ENCODE results near the gene TUBGCP3.
"Not testable (repeated sequence)": the region's sequence is repeated elsewhere in the genome, so short reads cannot be mapped to it uniquely, and the experiment has no call there.

Gene TUBGCP3, protein sequence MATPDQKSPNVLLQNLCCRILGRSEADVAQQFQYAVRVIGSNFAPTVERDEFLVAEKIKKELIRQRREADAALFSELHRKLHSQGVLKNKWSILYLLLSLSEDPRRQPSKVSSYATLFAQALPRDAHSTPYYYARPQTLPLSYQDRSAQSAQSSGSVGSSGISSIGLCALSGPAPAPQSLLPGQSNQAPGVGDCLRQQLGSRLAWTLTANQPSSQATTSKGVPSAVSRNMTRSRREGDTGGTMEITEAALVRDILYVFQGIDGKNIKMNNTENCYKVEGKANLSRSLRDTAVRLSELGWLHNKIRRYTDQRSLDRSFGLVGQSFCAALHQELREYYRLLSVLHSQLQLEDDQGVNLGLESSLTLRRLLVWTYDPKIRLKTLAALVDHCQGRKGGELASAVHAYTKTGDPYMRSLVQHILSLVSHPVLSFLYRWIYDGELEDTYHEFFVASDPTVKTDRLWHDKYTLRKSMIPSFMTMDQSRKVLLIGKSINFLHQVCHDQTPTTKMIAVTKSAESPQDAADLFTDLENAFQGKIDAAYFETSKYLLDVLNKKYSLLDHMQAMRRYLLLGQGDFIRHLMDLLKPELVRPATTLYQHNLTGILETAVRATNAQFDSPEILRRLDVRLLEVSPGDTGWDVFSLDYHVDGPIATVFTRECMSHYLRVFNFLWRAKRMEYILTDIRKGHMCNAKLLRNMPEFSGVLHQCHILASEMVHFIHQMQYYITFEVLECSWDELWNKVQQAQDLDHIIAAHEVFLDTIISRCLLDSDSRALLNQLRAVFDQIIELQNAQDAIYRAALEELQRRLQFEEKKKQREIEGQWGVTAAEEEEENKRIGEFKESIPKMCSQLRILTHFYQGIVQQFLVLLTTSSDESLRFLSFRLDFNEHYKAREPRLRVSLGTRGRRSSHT

DNA sequence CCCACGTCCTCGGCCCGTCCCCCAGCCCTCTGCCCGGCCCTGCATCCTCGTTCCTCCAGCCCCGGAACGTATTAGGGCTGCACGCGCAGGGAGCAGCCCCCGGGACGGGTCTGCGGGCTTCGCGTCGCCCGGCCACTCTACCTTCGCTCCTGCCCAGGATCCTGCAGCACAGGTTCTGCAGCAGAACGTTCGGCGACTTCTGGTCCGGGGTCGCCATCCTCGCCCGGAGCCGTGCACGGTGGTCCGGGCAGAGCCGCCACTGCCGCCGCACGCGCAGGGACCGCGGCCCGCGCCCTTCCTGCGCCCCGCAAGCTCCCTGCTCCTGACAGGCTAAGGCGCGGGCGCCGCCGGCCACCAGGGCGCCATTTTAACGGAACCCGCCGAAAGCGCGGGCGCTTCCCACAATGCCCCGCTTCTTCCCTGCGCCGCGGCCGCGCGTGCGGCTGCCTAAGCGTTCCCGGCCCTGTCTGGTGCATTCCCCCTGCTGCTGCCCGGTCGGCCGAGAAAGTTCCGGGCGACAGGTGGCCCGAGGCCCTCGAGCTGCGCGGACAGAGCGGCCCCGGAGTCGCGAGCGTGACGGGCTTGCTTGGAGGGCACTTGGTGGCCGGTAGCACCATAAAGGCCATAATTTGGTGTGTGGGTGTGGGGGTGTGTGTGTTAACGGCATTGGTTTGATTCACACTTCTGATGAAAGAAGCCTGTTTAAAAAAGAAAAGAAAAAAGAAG is at the start of gene TUBGCP3:
Gene TUBGCP3 (minus strand): TSS at position 390 of the 726 bp plus-strand sequence. CDS start 173 bp downstream, at position 217.
- DNase-seq, result peak; percentile 75

DNA sequence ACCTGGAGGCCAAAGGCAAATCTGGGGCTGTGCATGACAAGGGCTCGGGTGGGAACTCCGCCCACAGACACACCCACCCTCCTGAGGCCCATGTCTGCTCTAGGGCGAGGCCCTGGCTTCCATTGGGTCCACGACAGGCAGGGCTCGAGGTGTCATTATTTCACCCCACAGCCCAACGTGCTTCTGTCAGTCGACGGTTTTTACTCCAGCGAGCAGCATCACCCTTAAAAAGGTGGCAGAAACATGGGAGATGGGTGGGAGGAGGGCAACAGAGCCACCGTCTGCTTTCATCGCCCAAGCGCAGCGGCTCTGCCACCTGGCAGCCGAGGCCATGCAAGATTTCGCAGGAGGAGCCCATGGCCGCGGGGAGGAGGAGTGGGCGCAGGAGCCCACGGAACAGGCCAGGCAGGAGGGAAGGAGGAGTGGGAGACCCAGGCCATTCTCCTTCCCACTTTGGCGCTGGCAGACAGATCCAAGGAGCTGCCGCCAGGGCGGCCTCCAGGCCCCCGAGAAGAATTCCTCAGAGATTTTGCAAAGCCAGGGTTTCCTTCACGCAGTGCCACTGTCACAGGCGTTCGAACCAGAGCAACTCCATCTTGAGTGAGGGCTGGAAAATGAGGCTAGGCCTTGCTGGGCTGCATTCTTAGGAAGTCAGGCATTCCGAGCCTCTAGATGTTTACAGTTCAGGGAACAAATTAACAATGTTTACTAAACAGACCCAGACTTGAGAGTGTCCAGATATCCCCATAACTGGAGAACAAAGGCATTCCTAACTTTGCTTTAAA is 49.3 kb upstream of the TUBGCP3 start:
- no peak for DNase-seq

DNA sequence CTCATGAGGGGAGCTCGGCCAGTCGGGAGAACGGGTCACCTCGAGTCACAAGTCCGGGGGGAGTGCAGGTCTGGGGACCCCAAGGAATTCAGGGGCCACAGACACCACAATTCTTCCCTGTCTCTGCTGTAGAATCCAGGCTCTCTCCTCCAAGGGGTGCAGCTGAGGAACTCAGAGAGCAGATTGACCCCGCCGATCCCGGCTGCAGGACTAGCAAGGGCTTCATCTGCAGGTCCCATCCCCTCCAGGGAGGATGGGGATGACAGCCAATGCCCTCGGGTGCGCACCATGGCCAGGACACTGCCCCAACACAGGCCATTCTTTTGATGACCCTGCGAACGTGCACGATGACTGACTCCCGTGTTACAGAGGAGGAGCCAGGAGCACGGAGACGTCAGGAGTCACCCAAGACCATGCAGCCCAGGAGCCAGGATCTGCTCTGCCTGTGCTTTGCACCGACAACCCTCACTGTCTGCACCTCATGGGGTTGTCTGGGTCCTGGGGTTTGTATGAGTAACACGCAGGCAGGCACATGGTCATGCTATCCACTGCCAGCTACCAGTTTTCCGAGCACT is 48.5 kb upstream of the TUBGCP3 start:
- DNase-seq, result no peak

DNA sequence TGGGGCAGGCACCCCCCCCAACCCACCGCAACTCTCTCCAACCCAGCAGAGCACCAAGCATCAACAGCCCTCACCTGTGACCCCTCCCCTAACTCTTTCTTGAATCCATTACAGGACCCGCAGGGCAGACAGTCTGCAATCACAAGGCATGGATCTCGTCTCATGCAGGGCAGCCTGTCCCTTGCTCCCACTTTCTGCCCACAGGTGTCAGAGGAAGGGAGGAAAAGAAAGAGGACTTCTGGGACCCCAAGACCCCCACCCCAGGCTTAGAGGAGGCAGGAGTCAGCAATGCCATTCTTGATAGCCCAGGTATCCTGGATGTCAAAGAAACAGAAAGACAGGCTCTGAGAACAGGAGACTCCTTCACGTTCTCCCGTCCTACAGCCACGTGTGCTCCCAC is 47.4 kb upstream of the TUBGCP3 start:
- no peak for DNase-seq

DNA sequence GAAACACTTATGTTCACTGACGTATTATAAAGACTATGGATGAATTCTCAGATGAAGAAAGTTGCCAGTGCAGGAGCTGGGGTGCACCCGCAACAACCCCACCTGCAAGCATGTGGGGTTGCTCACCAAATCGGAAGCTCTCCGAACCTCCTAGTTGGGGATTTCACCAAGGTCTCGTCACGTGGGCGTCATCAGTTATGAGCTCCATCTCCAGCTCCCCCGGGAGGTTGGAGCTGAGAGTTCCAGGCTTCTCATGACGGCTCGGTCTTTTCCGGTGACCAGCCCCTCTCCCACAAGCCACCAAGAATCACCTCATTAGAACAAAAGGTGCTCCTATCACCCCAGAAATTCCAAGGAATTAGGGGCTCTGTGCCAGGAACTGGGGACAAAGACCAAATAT is 46.1 kb upstream of the TUBGCP3 start:
- DNase-seq, result no peak

DNA sequence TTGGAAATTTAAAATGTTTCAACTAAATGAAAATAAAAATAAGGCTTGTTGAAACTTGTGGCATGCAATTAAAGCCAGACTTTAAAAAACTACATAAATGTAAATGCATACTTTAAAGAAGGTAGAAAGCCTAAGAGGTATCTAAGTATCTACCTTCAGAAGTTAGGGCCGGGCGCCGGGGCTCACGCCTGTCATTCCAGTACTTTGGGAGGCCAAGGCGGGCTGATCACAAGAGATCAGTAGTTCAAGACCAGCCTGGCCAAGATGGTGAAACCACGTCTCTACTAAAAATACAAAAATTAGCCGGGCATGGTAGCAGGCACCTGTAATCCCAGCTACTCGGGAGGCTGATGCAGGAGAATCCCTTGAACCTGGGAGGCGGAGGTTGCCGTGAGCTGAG is 42.3 kb upstream of the TUBGCP3 start:
- DNase-seq, result not testable (repeated sequence)

DNA sequence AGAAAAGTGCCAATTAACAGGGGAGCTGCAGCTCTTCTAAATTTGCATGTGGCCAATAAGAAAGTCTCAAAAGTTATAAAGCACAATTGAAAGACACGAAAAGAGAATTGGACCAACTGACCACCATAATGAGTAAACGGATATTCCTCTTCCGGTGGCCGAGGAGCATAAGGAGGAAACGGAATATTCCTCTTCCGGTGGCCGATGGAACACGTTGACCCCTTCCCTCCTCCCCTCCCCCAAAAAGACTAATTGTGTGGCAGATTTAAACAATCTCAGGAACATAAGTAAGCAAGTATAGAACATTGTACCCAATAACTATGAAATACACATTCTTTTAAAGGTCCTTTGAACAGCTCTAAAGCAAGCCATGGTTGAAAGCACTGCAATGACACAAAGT is 41.2 kb upstream of the TUBGCP3 start:
- no peak for DNase-seq

DNA sequence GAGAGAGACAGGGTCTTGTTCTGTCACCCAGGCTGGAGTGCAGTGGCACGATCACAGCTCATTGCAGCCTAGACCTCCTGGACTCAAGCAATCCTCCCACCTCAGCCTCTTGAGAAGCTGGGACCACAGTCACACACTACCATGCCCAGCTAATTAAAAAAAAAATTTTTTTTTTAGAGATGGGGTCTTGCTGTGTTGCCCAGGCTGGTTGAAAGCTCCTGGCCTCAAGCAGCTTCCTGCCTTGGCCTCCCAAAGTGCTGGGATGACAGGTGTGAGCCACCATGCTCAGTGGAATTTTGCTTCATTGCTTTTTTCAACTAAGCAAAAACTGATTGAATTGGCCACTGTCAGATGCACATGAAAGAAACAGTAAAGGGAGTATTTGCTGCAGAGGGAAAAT is 39.7 kb upstream of the TUBGCP3 start:
- DNase-seq, result not testable (repeated sequence)

DNA sequence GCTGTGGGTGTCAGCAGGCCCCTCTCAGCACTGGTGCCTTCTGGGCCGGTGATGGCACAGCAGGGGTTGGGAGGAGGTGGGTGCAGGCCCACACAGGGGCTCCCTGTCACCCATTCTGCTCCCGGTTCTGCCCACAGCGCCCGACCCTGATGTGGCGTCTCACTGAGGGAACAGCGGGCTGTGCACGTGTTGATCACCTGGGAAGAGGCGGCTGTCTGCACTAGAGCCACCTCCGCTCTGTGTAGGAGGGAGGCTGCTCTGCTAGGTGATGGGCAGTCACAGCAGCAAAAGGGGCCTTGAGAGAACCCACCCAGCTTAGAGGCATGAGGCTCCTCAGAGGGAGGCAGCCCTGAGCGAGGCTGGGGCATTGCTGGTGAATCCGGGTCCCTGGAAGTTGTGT is 39.2 kb upstream of the TUBGCP3 start:
- DNase-seq, result no peak

DNA sequence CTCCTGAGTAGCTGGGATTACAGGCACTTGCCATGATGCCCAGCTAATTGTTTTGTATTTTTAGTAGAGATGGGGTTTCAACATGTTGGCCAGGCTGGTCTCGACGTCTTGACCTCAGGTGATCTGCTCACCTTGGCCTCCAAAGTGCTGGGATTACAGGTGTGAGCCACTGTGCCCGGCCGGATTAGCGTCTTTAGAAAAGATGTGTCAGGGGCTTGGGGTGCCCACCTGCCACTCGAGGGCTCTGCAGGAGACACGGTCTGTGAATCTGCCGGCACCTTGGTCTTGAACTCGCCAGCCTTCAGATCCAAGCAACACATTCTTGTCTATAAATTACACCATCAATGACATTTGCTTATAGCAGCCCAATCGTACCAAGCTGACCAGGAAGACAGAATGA is 38.8 kb upstream of the TUBGCP3 start:
- no peak for DNase-seq

DNA sequence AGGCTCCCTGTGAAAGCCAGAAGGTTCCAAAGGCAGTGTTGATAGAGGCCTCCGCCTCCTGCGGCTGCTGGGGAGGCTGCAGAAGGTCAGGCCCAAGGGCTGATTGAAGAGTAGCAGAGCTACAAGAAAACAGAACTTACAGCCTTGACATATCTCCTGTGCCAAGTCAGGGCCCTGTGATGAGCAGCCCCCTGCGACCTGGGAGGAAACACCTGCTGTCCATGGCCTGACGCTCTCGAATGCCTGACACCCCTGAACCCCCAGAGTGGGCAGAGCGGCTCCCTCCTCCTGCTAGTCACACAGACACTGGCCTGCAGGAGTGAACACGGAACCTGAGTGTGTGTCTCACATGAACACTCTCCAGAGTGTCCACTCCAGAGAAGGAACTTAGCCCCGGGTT is 38.2 kb upstream of the TUBGCP3 start:
- DNase-seq, result no peak

DNA sequence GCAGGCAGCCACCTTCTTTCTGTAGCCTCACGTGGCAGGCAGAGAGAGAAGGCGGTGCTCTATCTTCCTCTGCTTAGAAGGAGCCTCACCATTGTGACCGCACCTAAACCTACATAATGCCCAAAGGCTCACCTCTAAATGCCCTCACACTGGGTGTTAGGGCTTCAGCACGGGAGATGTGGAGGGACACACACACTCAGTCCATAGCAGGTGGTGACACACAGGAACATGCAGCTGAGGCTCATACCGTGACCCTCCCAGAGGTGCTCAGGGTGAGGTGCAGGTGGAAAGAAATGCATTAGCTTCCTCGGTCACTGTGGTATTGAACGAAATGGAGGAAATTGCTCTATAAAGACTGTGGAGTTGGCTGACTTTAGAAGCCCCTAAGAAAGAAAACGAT is 37.7 kb upstream of the TUBGCP3 start:
- DNase-seq, result no peak

DNA sequence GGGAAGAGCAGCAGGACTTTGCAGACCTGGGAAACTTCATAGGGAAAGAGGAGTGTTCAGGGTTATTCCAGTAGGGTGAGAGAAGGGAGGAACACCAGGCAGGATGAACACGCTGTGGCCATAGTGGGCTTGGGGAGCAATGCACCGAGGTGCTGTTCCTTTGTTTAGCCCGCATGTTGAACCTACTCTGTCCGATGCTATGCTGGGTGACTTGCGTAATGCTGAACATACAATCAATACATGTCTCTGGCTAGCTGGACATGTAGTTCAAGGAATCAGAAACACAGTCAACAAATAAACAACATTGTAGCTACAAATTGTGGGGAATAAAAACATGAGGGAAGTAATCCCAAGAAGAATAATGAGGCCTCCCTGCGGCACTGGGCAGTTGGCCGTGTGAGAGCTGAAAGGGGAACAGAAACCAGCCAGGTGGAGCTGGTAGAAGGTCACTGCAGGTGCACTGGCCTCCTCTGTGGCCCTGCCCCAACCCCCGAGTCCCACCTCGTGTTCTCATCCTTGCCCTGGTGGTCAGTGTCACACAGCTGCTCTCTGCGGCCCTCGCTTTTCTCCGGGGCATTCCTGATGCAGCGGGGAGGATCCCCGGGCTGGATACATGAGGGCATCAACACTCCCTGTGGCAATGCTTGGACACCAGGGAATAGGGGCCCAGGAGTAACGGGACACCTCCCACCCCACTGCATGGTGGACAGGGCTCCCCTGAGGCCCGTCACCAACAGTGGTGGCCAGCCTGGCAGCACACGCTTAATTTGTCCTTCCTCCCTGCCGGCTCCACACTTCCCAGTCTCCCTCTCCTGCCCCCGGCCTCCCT is 36.9 kb upstream of the TUBGCP3 start:
- DNase-seq, result no peak

DNA sequence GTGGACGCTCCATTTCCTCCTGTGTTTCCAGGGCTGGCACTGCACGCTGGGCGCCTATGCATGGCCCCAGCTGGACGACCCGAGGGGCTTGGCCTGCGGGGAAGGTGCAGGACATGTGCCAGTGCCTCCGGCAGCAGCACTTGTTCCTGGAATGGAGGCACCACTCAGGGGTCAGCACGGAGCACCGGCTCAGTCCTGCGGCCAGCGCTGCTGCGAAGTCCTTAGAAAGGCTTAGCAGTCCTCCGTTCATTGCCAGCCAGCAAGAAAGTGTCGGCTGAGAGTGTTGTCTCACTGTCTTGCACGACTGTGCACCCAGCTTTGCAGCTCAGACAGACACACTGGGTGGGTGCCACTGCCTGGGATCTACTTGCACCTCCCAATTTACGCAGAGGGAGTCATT is 36.1 kb upstream of the TUBGCP3 start:
- no peak for DNase-seq

DNA sequence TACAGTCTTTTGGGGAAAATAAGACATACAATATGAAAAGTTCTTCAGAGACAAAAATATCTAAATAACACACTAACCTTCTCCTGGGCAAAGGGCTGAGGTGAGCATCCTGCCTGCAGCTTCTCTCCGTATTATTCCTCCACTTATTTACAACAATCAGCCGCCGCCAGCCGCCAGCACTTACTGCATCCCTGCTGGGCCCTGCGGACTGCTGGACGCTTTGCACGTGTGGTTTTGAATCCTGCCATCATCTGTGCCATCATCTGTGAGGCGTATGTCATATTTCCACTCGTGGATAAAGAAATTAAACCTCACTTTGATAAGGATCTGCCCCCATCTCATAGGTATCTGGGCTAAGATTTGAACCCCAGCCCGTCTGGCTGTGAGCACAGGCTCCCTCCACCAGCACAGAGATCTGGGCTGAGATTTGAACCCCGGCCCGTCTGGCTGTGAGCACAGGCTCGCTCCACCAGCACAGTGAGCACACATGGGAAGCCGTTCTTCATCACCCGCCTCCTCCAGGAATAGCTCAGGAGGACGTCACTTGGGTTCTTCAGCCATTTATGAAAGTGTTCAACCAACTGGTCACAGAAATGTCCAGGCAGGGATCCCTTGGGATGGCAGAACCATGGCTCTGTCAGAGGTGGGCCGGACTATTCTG is 35.2 kb upstream of the TUBGCP3 start:
- DNase-seq, result no peak

DNA sequence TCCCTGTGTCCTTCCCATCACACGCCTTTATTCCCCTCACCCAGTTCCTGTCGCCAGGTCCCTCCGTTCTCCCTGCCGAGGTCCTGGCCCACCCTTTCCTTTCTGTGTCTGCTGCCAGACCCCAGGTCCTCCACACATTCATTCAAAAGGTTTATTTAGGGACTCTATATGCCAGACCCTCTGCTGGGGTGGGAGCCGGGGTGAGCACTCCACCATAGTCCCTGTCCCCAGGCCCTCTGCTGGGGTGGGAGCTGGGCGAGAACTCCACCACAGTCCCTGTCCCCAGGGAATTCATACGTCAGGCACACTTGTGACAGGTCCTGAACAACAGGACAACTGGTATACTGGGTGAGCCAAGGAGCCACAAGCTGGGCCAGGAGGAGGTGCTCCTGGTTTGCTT is 34.4 kb upstream of the TUBGCP3 start:
- DNase-seq, result no peak

DNA sequence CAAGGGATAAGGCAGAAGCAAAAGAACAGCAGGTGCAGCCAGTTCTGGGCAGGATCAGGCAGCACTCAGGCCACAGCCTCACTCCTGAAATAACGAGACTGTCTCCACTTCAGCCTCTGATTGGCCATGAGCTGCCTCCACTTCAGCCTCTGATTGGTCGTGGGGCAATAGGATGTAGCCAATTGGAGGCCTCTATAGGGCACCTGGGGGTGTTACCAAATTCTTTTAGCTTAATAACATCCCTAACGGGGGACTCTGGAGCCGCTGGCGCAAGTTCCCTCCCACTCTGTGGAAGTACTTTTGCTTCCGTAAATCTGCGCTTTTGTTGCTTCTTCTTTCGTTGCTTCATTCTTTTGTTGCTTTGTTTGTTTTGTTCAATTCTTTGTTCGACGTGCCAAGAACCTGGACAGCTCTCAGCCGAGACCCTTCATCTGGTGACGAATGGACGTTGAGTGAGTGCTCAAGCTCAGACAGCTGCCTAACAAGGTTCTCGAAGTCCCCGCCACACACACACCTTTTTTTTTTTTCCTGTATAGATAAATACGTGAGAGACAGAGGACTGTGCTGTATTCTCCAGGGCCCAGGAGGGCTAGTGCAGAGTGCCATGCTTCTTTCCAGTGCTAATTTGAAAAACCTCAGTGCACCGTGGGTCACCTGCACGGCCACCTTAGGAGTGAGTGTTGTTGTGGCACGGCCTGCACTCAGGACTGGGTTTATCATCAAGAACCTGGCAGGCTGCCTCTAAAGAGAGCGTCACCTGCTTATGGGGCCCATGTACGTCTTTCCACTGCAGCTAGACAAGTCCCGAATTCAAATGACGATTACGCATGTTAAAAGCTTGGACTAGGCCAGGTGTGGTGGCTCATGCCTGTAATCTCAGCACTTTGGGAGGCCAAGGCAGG is 32.0 kb upstream of the TUBGCP3 start:
- no peak for DNase-seq

DNA sequence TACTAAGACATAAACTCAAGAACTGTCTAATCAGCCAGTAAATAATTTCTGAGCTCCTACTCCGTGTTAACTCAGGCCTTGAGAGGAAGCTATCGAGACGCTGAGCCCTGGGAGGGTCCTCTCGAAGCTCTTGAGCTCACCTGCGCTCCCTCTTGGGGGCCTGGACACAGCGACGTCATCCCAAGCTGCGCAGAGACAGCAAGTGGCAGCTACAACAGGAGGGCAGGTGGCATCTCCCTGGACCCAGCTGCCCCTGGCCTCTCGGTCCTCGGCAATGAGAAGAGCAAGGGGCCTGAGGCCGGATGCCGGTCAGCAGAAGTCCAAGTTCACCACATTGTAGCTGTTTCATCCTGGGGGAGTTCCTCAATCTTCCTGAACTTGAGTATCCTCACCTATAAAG is 30.5 kb upstream of the TUBGCP3 start:
- DNase-seq, result no peak

DNA sequence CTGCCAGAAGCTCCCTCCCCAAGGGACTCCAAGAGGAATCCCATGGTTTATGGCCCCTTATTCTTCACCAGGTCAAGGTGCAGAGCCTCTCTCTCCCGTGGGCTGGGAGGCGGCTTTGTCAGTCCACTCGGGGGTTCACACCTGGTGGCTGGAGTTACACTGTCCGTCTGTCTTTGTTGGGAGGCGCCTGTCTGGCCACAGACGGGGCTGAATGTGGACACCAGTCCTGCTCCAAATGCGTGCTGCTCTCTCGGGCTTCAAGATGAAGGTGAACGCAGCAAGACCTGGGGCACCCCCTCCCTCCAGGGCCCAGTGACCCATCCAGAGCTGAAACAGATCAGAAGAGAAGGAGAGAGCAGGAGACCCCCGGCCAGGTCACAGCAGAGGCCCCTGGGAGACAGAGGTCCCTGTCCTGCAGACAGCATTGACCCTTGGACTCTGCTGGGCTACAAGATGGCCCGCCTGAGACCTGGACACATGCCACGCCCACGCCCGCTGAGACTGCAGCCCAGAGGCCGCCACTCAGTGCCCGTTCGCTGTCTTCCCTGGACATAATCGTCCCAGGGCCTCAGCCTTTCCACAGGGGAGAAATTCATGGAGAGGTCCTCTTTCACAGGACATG is 29.9 kb upstream of the TUBGCP3 start:
- no peak for DNase-seq
